H1 (cell line): ENCODE data around the gene TRDN.

Source experiments
- CEBPB ChIP-seq: IDR thresholded peaks from 2 replicates; pipeline ENCODE4 v1.6.1; 2012; ENCODE audit warnings: low read depth, low read length
- KDM1A ChIP-seq: fragments of 200-600, 300-600 bp; sonication (generic); IDR thresholded peaks from 2 replicates; pipeline ENCODE4 v1.7.1; 2016; ENCODE audit warnings: mild to moderate bottlenecking, low read length, borderline replicate concordance
- NANOG ChIP-seq: IDR thresholded peaks from 2 replicates; pipeline ENCODE4 v1.6.1; 2011; ENCODE audit warnings: low read length, low read depth, mild to moderate bottlenecking, inconsistent platforms; ENCODE audit not compliant: insufficient read depth, poor library complexity, severe bottlenecking
- NRF1 ChIP-seq: IDR thresholded peaks from 2 replicates; pipeline ENCODE4 v1.6.1; 2011; ENCODE audit warnings: mild to moderate bottlenecking, low read depth, low read length, improper control_type of control experiment
- POLR2A ChIP-seq, 2 experiments: IDR thresholded peaks; 1 replicate in 1 of 2; 2 replicates in 1 of 2; pipeline ENCODE4 v1.6.1; 2011; ENCODE audit warnings: low read depth in 2 of 2, low read length in 2 of 2, mild to moderate bottlenecking in 2 of 2; ENCODE audit errors: control extremely low read depth in 1 of 2
- SRF ChIP-seq: IDR thresholded peaks from 2 replicates; pipeline ENCODE4 v1.6.1; 2011; ENCODE audit warnings: mild to moderate bottlenecking, low read depth, low read length, moderate library complexity
- TF ChIP-seq, protein P1 (sequence below), 3 experiments: IDR thresholded peaks; 1 replicate in 2 of 3; 2 replicates in 1 of 3; pipeline versions ENCODE4 v1.5.1 to v1.6.1; 2011; ENCODE audit warnings: low read length in 3 of 3, mild to moderate bottlenecking in 3 of 3, inconsistent platforms in 2 of 3, low read depth in 1 of 3, moderate library complexity in 1 of 3; ENCODE audit not compliant: insufficient read depth in 1 of 3; ENCODE audit errors: control extremely low read depth in 1 of 3

GRCh38 chr6:123207967-123208510, 428.7 kb downstream of the TRDN start:
- TF ChIP-seq POLR2A (IDR thresholded peaks at IDR 0.05; ENCODE audit: control extremely low read depth in 1 of 2, low read depth in 2 of 2, low read length in 2 of 2) (no peak), SRF (no peak), KDM1A (no peak), CEBPB (no peak), NANOG (no peak), NRF1 (no peak)
- TF ChIP-seq, protein P1, sequence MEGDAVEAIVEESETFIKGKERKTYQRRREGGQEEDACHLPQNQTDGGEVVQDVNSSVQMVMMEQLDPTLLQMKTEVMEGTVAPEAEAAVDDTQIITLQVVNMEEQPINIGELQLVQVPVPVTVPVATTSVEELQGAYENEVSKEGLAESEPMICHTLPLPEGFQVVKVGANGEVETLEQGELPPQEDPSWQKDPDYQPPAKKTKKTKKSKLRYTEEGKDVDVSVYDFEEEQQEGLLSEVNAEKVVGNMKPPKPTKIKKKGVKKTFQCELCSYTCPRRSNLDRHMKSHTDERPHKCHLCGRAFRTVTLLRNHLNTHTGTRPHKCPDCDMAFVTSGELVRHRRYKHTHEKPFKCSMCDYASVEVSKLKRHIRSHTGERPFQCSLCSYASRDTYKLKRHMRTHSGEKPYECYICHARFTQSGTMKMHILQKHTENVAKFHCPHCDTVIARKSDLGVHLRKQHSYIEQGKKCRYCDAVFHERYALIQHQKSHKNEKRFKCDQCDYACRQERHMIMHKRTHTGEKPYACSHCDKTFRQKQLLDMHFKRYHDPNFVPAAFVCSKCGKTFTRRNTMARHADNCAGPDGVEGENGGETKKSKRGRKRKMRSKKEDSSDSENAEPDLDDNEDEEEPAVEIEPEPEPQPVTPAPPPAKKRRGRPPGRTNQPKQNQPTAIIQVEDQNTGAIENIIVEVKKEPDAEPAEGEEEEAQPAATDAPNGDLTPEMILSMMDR (IDR thresholded peaks at IDR 0.05; ENCODE audit: control extremely low read depth in 1 of 3, insufficient read depth in 1 of 3, low read depth in 1 of 3, low read length in 3 of 3) = no peak
